Measurements from ENCODE around the gene SLC9A5.

- TF ChIP-seq EP300 (IDR thresholded peaks at IDR 0.05; ENCODE audit: borderline replicate concordance in 1 of 2, control insufficient read depth in 1 of 2, low read depth in 2 of 2, low read length in 2 of 2) (no peak), CTCF (IDR thresholded peaks at IDR 0.05 in 2 of 3, conservative IDR thresholded peaks at IDR 0.05 in 1 of 3; ENCODE audit: control insufficient read depth in 2 of 3, extremely low read depth in 1 of 3, insufficient read depth in 1 of 3, low read depth in 3 of 3, low read length in 3 of 3) (no peak), FOXM1 (IDR thresholded peaks at IDR 0.05; ENCODE audit: low read depth, low read length) (no peak)
Measured at GRCh38 chr16:67243481-67243880, 5.3 kb upstream of the SLC9A5 start.
